ENCODE data around the gene EDARADD.

- no peak for TF ChIP-seq CTCF (IDR thresholded peaks at IDR 0.05)
- TF ChIP-seq POLR2A (IDR thresholded peaks at IDR 0.05) = no peak
- TF ChIP-seq POLR2AphosphoS5 (IDR thresholded peaks at IDR 0.05) = no peak
- TF ChIP-seq EP300 (IDR thresholded peaks at IDR 0.05) = no peak
Measured at GRCh38 chr1:236381565-236382158, 12.4 kb upstream of the EDARADD start.

All from gastroesophageal sphincter (tissue), 3 donors.